Measurements from ENCODE around the gene DECR2. TPM values are rescaled to one million over a fixed set of nuclear protein-coding genes. Genes with fewer than 3 reads are reported as not detected.

The DECR2 gene
- total and polyA plus RNA-seq, 2 of the 13 experiments (the other 11 are each of a cell fraction or from before 2014, with no cell fraction given) = 36.3 to 44.6 TPM

DNA sequence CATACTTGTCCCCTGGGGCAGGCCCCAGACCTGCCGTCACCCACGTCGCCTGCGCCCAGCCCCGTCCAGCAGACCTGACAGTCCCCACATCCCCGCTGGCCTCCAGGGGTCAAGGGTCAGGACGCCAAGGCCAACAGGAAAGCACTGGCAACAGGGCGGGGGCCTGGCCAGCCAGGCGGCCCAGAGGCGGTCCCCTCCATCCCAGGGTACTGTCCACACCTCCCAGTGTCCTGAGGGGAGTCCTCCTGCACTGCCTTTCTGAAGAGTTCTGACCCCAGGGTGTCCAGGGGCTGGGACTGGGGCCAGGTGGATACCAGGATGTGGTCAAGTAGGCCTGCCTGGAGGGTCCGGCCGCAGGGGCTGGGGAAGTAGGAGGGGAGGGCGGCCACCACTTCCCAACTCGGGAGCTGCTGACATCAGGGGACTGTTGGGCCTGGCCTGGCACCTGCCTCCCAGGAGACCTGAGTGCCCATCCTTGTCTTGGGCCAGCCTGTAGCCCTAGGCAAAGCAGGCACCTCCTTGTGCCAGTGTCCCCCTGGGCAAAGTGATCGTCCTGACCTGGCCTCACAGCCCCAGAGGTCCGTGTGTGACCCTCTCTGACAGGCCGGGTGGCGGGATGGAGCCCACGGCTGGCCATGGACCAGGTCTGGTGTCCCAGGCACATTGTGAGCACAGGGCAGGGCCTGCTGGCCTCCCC is 42.5 kb upstream of the DECR2 start (continued):
- TF ChIP-seq ZBTB20 (CRISPR knock-in tag; IDR thresholded peaks at IDR 0.05; ENCODE audit: borderline replicate concordance, low read depth) (no peak), ZC3H13 (CRISPR knock-in tag; IDR thresholded peaks at IDR 0.05) (peak; percentile 62; the same call in 1 of the 2 replicates), SUZ12 (IDR thresholded peaks at IDR 0.05; ENCODE audit: low read depth, low read length) (no peak), ZNF883 (CRISPR knock-in tag; IDR thresholded peaks at IDR 0.05; ENCODE audit: not compliant biosample characterization) (peak; percentile 38), ZNF207 (IDR thresholded peaks at IDR 0.05; ENCODE audit: borderline replicate concordance) (no peak), ZNF446 (CRISPR knock-in tag; IDR thresholded peaks at IDR 0.05) (no peak), ZNF556 (CRISPR knock-in tag; IDR thresholded peaks at IDR 0.05; ENCODE audit: borderline replicate concordance) (peak; percentile 70; the same call in 1 of the 2 replicates), ZNF792 (CRISPR knock-in tag; IDR thresholded peaks at IDR 0.05) (peak; percentile 45; the same call in 1 of the 2 replicates), YY1 (IDR thresholded peaks at IDR 0.05; ENCODE audit: insufficient read depth, insufficient replicate concordance, low read depth, low read length) (peak; percentile 32), GATA4 (IDR thresholded peaks at IDR 0.05; ENCODE audit: borderline replicate concordance, low read depth) (peak; percentile 58; the same call in 1 of the 2 replicates), ZNF547 (CRISPR knock-in tag; IDR thresholded peaks at IDR 0.05) (peak; percentile 88), ZFAT (CRISPR knock-in tag; conservative IDR thresholded peaks at IDR 0.05) (no peak), CEBPG (CRISPR knock-in tag; IDR thresholded peaks at IDR 0.05) (peak; percentile 43; the same call in 1 of the 2 replicates), NR2F1 (CRISPR knock-in tag; IDR thresholded peaks at IDR 0.05) (peak; percentile 93 to 98), GMEB2 (CRISPR knock-in tag; IDR thresholded peaks at IDR 0.05; ENCODE audit: low read depth) (no peak), ZZZ3 (CRISPR knock-in tag; IDR thresholded peaks at IDR 0.05; ENCODE audit: borderline replicate concordance) (0 out of 2 replicates have a peak, but pooled peaks have one; percentile 72), RXRB (CRISPR knock-in tag; IDR thresholded peaks at IDR 0.05; ENCODE audit: borderline replicate concordance) (peak; percentile 88), RFXAP (CRISPR knock-in tag; IDR thresholded peaks at IDR 0.05; ENCODE audit: borderline replicate concordance) (no peak), ZNF530 (CRISPR knock-in tag; IDR thresholded peaks at IDR 0.05; ENCODE audit: low read depth) (no peak), TGIF2 (CRISPR knock-in tag; IDR thresholded peaks at IDR 0.05) (no peak), ZFP90 (CRISPR knock-in tag; IDR thresholded peaks at IDR 0.05; ENCODE audit: borderline replicate concordance) (no peak)
- TF ChIP-seq, protein P1, sequence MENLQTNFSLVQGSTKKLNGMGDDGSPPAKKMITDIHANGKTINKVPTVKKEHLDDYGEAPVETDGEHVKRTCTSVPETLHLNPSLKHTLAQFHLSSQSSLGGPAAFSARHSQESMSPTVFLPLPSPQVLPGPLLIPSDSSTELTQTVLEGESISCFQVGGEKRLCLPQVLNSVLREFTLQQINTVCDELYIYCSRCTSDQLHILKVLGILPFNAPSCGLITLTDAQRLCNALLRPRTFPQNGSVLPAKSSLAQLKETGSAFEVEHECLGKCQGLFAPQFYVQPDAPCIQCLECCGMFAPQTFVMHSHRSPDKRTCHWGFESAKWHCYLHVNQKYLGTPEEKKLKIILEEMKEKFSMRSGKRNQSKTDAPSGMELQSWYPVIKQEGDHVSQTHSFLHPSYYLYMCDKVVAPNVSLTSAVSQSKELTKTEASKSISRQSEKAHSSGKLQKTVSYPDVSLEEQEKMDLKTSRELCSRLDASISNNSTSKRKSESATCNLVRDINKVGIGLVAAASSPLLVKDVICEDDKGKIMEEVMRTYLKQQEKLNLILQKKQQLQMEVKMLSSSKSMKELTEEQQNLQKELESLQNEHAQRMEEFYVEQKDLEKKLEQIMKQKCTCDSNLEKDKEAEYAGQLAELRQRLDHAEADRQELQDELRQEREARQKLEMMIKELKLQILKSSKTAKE (CRISPR knock-in tag; IDR thresholded peaks at IDR 0.05; ENCODE audit: borderline replicate concordance) = 0 out of 2 replicates have a peak, but pooled peaks have one; percentile 63
- TF ChIP-seq, protein P2, sequence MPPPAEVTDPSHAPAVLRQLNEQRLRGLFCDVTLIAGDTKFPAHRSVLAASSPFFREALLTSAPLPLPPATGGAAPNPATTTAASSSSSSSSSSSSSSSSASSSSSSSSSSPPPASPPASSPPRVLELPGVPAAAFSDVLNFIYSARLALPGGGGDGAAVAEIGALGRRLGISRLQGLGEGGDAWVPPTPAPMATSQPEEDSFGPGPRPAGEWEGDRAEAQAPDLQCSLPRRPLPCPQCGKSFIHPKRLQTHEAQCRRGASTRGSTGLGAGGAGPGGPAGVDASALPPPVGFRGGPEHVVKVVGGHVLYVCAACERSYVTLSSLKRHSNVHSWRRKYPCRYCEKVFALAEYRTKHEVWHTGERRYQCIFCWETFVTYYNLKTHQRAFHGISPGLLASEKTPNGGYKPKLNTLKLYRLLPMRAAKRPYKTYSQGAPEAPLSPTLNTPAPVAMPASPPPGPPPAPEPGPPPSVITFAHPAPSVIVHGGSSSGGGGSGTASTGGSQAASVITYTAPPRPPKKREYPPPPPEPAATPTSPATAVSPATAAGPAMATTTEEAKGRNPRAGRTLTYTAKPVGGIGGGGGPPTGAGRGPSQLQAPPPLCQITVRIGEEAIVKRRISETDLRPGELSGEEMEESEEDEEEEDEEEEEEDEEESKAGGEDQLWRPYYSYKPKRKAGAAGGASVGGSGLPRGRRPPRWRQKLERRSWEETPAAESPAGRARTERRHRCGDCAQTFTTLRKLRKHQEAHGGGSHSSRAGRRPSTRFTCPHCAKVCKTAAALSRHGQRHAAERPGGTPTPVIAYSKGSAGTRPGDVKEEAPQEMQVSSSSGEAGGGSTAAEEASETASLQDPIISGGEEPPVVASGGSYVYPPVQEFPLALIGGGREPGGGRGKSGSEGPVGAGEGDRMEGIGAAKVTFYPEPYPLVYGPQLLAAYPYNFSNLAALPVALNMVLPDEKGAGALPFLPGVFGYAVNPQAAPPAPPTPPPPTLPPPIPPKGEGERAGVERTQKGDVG (CRISPR knock-in tag; IDR thresholded peaks at IDR 0.05; ENCODE audit: borderline replicate concordance) = no peak

All from HepG2 (cell line).